ENCODE measurements around the gene LDAH. TPM values are rescaled to one million over a fixed set of nuclear protein-coding genes. Genes with fewer than 3 reads are reported as not detected.

Gene LDAH
- total and polyA plus RNA-seq, 2 donors (not counting 3 experiments of a cell fraction or from before 2014, with no cell fraction given): 12.3 to 24.0 TPM

DNA sequence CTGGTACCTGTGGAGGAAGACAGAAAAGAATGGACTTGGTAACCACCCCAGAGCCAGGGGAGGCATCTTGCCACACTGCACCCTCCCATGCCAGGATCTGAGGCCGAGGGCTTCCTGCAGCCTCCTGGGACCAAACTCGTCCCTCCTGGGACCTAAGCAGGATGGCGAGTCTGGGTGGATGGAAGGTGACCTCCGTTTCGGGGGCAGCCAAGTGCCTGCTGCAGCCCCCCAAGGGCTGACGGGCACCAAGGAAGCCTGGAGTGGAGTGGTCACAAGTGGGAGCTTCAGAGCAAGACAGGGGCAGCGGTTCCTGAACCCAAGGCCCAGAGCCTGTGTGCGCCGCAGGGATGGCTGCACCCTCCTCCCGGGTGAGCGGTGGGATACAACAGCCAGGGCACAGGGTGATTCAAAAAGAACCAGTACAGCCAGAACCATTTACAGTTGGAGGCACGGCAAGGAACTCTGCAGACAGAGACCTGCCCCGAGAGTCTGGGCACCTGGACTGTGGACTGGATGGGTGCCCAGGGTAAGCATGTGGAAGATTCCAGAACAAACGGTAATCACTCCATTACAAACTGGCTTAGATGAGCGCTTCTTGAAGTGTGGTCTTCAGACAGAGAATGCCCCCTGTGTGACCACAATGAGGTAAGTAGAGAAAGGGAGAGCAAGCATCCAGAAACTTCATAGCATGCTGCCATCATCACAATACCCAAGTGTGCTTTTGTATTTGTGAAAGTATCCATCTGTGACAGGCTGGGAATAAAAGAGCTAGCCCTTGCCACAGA lies 184.1 kb downstream of the LDAH start:
- Histone ChIP-seq H3K9ac (replicated peaks; ENCODE audit: extremely low read depth, insufficient read depth, low read length) (no peak overlapping the region), H3K36me3 (ENCODE audit: control insufficient read depth in 2 of 2, extremely low read depth in 1 of 2, insufficient read depth in 2 of 2, low read length in 2 of 2) (peaks cover 0 to 25% of the 10 kb centered on the region in 2 experiments), H3K27ac (ENCODE audit: insufficient read depth, low read depth, low read length) (no peak overlapping the region), H3K4me1 (ENCODE audit: control insufficient read depth, extremely low read depth, insufficient read depth, low read length) (peaks cover 26% of the 10 kb centered on the region), H4K20me1 (replicated peaks; ENCODE audit: control insufficient read depth, extremely low read depth, insufficient read depth, low read length) (no peaks in the 10 kb centered on the region), H3K79me2 (ENCODE audit: control insufficient read depth, insufficient read depth, low read length) (no peaks in the 10 kb centered on the region), H3K9me1 (replicated peaks; ENCODE audit: control insufficient read depth, extremely low read depth, insufficient read depth, low read length) (no peaks in the 10 kb centered on the region), H3K4me3 (replicated peaks in 1 of 3; ENCODE audit: insufficient read depth in 1 of 3, low read depth in 1 of 3, low read length in 3 of 3) (no peak overlapping the region), H3K4me2 (ENCODE audit: insufficient read depth, low read length) (no peak overlapping the region), H3K9me3 (replicated peaks; ENCODE audit: control insufficient read depth, insufficient read depth, low read length) (no peaks in the 10 kb centered on the region), H2AFZ (ENCODE audit: low read depth, low read length) (no peak overlapping the region), H3K27me3 (ENCODE audit: control insufficient read depth in 2 of 2, insufficient read depth in 2 of 2, low read length in 2 of 2) (no peaks in the 10 kb centered on the region)
- ChIA-PET POLR2A (interaction anchor here (1.7 kb wide), 1 partner anchor 192 kb away, joined by 4 read pairs; the partner anchor contains the start of gene RHOB), CTCF (interaction anchor here (0.7 to 6.7 kb wide), 8 partner anchors 186 to 260 kb away, joined by 3 to 225 read pairs (median 63); no protein-coding TSS in a partner anchor)
- FAIRE-seq: no peak
- no peak for DNase-seq (ENCODE audit: low read depth, low spot score)
- no TSS peak for BruUV-seq (replicated peaks)
- dilution Hi-C loops (cut with MboI; ENCODE audit: extremely low pct_ligation_motif_present, low sequenced_read_pairs) (loop anchor here (10.0 kb wide), 1 partner anchor 194 kb away; the partner anchor contains the start of gene RHOB), intact Hi-C loops (cut with micrococcal nuclease) (no loop called here)
- TF ChIP-seq, protein P1, sequence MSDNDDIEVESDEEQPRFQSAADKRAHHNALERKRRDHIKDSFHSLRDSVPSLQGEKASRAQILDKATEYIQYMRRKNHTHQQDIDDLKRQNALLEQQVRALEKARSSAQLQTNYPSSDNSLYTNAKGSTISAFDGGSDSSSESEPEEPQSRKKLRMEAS (IDR thresholded peaks at IDR 0.05; ENCODE audit: insufficient read depth, insufficient read length): no peak
- TF ChIP-seq MYC (IDR thresholded peaks at IDR 0.05; ENCODE audit: low read depth, low read length): no peak
- no peak for TF ChIP-seq EZH2 (IDR thresholded peaks at IDR 0.05; ENCODE audit: borderline replicate concordance, low read depth, low read length, severe bottlenecking)
- no peak for TF ChIP-seq FOS (IDR thresholded peaks at IDR 0.05; ENCODE audit: borderline replicate concordance, insufficient read depth, low read length)
- TF ChIP-seq POLR2AphosphoS5 (IDR thresholded peaks at IDR 0.05; ENCODE audit: insufficient read depth, low read depth, low read length): no peak
- no peak for TF ChIP-seq GATA2 (IDR thresholded peaks at IDR 0.05; ENCODE audit: insufficient read depth, insufficient read length, low read depth, low read length)
- no peak for TF ChIP-seq JUN (IDR thresholded peaks at IDR 0.05; ENCODE audit: borderline replicate concordance, insufficient read depth, insufficient read length, low read depth)

Measured in endothelial cell of umbilical vein (primary cell).